ENCODE measurements around the gene SETDB2. TPM values are rescaled to one million over a fixed set of nuclear protein-coding genes. Genes with fewer than 3 reads are reported as not detected.

Gene SETDB2
- total RNA-seq, 1 donor, result 16.4 TPM

- TF ChIP-seq CTCF (IDR thresholded peaks at IDR 0.05; ENCODE audit: insufficient read depth, low read depth, low read length), result no peak
- DNase-seq (ENCODE audit: low read depth), result no peak
- no peak overlapping the region for H3K4me3 ChIP-seq (ENCODE audit: low read depth, low read length)
Observed at GRCh38 chr13:49543656-49544055, 99.6 kb downstream of the SETDB2 start.

Other genes starting within 250 kb of the SETDB2 start
- gene MLNR, start 223.9 kb upstream of the SETDB2 start, total RNA-seq, result not detected in 2 replicates
- gene CDADC1, start 196.3 kb upstream of the SETDB2 start, total RNA-seq, result 3.5 TPM in 2 replicates
- gene CAB39L, start 210 bp upstream of the SETDB2 start, total RNA-seq, result 10.3 and 15.1 TPM in 2 replicates
- 21.6 and 27.6 TPM in 2 replicates for gene PHF11, start 51.7 kb downstream of the SETDB2 start, total RNA-seq
- 17.4 and 25.5 TPM in 2 replicates for gene RCBTB1, start 141.3 kb downstream of the SETDB2 start, total RNA-seq
- gene ARL11, start 184.2 kb downstream of the SETDB2 start, total RNA-seq, result not detected in 2 replicates
- 39.7 and 52.5 TPM in 2 replicates for gene EBPL, start 247.2 kb downstream of the SETDB2 start, total RNA-seq